ENCODE measurements around the gene NCOA1.
A peak's percentile ranks its signal among the peaks of the same experiment; 100 is the strongest.
"Not testable (repeated sequence)": the region's sequence is repeated elsewhere in the genome, so short reads cannot be mapped to it uniquely, and the experiment has no call there.

Gene NCOA1

GRCh38 chr2:24586955-24587354, 95.9 kb downstream of the NCOA1 start:
- DNase-seq, result no peak

- no peak for DNase-seq
Observed at GRCh38 chr2:24588294-24588693, 97.2 kb downstream of the NCOA1 start.

DNA sequence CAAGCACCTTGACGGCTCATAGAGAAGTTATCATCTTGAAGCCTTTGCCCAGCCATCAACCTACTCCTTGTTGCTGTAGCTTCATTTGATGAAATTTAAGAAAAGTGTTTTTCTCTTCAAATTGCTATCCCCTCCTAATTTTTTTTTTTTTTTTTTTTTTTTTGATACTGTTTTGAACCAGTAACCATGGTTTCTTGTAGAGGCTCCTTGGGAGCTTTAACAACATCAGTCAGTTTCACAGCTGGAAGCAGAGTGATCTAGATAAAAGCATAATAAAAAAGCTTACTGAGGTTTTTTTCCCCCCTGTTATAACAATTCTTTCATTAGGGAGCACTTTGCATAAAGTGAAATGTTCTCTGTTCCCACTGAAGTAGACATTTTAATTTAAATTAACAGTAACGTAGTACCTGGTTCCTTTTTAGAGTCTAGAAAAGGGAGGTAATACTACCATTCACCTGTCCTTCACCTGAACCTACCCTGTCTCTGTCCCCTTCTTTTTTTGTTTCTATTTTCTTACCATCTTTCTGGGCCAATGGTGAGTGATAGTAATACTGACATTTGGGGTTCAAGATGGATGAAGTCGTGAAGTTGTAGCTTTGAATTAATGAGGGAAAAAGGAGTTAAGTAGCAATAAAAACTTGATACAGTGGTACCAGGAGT, 101.5 kb downstream of the NCOA1 start:
- no peak for DNase-seq

DNA sequence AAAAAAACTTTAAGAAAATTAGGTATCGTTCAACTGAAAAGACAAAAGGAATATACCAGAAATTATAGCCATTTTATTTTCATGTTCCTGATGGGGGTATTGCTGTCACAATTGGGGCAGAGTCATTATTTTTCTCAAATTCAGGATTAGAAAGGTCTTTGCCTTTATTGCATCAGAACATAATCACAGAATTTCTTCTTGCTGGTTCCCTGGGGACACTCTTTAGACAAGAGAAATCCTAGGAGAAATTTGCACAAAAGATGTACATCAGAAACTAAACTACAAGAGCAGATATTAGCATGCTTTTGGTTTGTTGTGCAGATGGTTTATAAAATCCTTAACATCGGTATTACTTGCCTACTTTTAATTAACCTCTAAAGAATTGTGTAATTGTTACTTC, 103.2 kb downstream of the NCOA1 start:
- DNase-seq, result no peak

GRCh38 chr2:24597181-24597870, 106.3 kb downstream of the NCOA1 start:
- no peak for DNase-seq

- DNase-seq, result not testable (repeated sequence)
Observed at GRCh38 chr2:24600140-24600539, 109.1 kb downstream of the NCOA1 start.

- DNase-seq, result no peak
Observed at GRCh38 chr2:24611631-24612030, 120.6 kb downstream of the NCOA1 start.

- DNase-seq, result no peak
Observed at GRCh38 chr2:24613154-24613814, 122.2 kb downstream of the NCOA1 start.

- DNase-seq, result no peak
Observed at GRCh38 chr2:24616616-24617015, 125.6 kb downstream of the NCOA1 start.

DNA sequence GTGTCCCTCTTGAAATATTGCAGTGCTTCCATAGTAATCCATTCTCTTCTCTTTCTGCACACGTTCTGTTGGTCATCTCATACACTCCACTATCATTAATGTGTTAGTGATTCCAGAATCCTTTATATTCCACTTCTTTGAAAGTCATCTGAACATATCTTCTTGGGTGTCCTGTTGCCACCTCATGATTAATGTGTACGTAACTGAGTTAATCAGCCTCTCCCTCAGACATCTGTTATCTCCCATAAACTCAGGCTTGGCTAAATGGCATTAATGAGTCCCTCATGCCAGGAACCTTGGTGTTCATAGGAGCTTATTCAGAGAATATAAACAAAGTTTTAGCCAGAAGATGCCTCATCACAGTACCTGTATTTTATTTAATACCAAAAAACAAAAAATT, 126.4 kb downstream of the NCOA1 start:
- DNase-seq, result no peak

GRCh38 chr2:24618144-24618543, 127.1 kb downstream of the NCOA1 start:
- DNase-seq, result no peak

DNA sequence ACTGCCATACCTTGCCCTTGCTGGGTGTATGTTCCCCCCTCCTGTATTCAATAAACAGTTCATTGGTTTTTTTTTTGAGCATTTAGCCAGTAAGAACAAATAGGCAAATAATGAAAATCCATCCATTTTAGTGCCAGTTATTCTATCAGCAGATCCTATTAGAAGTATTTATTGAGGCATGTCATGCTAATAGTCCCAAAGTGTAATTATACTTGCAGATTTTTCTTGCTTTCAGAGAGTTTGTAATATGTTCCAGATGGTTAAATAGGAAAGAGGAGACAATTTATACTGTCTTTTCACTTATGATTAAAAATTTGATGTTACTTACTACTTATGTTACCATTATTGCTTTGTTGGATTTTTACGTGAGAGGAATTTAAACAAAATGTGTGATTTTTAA, 127.6 kb downstream of the NCOA1 start:
- no peak for DNase-seq

DNA sequence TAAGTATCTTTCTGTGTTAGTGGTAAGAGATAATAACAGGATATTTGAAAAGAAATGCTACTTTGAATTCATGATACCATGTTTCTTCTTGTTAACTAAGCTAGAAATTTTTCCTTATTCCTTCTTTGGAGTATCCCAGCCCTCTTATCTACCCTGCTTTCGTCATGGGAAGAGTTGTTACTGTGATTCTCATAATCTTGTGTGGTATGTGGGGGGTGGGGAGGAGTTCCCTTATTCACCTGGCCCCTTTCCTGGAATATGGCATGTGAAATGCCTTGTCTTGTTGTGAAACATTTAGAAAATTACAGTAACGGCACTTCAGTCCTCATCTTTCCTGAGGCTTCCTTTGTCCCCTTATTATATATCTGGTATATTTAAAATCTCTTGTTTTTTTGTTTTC, 129.9 kb downstream of the NCOA1 start:
- DNase-seq, result no peak

- no peak for DNase-seq
Observed at GRCh38 chr2:24621779-24622538, 130.9 kb downstream of the NCOA1 start.

DNA sequence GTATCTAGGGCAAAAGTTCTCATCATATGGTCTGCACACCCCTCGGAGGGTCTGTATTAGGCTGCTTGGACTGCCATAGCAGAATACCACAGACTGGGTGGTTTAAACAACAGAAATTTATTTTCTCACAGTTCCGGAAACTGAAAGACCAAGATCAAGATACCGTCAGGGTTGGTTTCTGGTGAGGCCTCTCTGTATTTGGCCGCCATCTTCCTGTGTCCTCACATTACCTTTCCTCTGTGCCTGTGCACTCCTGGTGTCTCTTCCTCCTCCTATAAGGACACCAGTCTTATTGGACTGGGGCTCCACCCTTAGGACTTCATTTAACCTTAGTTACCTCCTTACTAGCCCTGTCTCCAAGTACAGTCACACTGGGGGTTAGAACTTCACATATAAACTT, 132.5 kb downstream of the NCOA1 start:
- no peak for DNase-seq

- DNase-seq, result no peak
Observed at GRCh38 chr2:24625728-24626127, 134.7 kb downstream of the NCOA1 start.

DNA sequence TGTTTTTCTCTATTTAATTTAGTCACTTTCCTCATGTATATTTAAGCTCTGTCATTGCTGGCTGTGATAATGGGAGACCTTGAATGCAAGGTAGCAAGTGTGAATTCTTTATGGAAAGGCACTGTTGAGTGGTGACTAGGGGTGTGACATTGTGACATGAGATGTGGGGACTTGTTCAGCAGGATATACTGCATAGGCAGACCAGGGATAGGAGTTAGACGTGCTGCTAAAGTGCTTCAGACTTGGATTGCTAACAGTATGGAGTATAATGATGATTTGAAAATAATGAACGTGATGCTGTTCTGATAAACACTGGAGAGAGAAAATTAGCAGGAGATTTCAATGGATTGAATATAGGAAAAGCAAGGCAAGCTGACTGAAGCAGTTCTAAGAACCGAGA, 135.1 kb downstream of the NCOA1 start:
- DNase-seq, result no peak

DNA sequence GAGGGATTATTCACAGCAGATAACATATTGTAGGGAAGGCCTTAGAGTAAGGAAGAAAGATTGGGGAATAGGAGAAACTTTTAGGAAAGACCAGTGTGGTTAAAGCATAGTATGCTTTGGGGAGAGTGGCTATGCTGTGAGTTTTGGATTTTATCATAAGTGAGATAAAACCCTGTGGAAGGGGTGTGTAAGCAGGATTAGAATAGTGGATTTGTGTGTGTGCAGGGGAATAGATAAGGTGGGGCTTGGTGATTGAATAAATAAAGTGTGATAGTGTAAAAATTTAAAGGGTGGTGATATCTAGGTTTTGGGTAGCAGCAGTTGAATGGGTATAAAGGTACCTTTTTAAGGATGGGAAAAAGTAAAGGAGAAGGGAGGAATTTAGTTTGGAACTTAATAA, 137.7 kb downstream of the NCOA1 start:
- no peak for DNase-seq

DNA sequence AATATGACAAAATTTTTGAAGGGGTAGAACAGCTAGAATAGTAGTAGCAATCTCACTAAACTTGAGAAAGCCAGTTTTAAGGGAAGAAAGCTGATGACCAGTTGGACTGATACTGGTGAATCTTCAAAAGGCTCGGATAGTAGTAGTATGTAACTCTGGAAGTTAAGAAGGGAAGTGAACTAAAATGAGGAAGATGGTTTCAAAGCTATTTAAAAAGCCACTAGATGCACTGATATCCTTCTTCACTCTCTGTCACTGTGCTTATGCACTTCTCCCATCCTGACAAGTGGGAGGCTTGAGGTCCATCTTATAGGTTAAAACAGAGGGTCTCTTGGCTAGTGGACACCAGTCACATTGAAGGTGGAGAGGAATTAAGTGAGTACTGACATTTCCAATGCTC, 141.1 kb downstream of the NCOA1 start:
- DNase-seq, result no peak

GRCh38 chr2:24635181-24635580, 144.1 kb downstream of the NCOA1 start:
- DNase-seq, result peak; percentile 7

- DNase-seq, result no peak
Observed at GRCh38 chr2:24638568-24638967, 147.5 kb downstream of the NCOA1 start.

GRCh38 chr2:24642351-24642750, 151.3 kb downstream of the NCOA1 start:
- DNase-seq, result no peak

DNA sequence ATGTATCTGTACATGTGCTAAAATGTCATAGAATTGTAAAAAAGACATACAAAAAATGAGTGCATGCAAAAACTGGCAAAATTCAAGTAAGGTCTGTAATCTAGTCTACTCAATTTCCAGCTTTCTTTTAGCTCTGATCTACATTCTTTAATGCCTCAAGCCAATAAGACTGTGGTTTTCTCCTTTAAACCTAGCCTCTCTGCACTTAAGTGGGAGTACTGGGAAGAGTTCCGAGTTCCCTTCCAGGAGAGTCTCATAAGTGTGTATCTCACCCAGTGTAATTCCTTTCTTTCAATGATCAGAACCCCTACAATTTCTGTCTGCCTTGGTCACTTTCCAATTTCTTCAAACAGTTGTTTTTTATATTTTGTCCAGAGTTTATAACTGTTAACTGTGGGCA, 152.0 kb downstream of the NCOA1 start:
- no peak for DNase-seq

GRCh38 chr2:24644032-24644431, 153.0 kb downstream of the NCOA1 start:
- no peak for DNase-seq
